GM18526 (cell line): ENCODE results near the gene MROH7.

Experiments
- POLR2A ChIP-seq: IDR thresholded peaks from 3 replicates; pipeline ENCODE4 v1.6.1; 2011; ENCODE audit not compliant: insufficient read length; ENCODE audit errors: extremely low read depth

MROH7 gene

DNA sequence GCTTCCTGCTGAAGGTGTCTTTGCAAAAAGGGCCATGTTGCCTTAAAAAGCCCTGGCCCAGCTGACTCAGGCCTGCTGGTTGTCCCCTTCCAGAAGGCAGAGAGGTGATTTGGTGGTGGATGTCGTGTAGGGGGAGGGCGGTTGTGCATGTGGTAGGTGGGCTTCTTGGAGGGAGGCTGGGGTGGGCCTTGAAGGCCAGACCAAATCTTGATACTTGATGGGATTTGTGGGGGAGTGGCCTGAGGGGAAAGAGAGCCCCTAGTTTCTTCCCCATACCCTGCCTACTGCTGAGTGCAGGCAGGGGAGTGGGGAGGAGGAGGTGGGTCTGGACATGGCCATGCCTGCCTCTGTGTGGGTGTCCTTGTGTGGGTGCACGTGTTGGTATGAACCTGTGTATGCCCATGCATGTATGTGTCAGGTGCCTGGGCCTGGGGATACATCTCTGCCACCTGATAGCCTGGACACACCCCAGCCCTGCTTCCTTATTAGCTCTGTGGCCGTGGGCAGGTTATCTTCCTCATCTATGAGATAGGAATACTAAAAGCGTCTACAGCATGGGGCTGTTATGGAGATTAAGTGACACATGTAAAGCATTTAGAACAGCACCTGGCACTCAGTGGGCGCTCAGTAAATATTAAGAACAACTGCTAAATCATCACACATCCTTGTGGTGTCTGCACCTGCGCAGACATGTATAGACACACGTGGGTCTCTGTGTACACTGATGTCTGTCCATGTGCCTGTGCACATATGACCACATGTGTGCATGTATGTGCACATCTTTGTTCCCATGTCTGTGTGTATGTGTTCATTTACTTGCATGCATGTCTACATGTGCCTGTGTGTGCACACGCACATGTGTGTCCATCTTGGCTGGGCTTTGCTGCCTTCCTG lies 35.2 kb upstream of the MROH7 start:
- no peak for TF ChIP-seq POLR2A

DNA sequence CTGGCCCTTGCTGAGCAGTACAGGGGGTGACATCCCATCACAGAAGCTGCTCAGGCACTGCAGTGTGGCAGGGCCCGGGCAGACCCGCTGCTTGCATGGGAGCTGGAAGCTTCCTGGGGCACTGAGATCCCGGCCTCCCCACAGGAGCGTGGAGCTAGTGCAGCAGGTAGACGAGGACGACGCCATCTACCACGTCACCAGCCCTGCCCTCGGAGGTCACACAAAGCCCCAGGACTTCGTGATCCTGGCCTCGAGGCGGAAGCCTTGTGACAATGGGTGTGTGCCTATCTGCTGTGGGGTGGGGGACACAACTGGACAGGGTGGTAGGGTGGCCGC lies 34.6 kb upstream of the MROH7 start:
- no peak for TF ChIP-seq POLR2A

DNA sequence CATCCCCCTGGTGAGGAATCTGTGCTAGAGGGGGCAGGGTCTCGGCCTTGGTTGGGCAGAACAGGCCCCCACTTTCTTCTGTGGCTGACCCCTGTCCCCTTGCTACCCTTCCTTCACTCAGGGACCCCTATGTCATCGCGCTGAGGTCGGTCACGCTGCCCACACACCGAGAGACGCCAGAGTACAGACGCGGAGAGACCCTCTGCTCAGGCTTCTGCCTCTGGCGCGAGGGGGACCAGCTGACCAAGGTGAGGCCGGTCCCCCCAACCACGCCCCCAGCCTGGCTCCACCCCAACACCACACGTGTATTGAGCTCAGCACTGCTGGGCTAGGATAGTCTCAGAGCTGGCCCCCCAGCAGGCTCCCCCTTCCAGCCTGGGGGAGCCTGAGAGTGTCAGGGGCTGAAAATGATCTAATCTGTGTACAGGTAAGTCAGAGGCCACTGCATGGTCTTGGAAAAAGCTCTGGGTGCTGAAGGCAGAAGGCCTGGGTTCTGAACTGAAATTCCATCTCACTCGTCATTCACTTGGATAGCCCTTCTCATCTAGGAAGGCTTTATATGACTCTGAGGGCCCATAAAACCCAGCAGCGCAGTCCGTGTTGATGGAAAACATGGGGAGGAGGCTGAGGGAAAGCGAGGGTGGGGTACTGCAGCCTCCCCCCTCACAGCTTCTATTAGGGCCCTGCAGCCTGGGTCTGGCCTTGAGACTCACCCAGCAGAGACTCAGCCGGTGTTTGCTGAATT lies 33.6 kb upstream of the MROH7 start:
- no peak for TF ChIP-seq POLR2A

DNA sequence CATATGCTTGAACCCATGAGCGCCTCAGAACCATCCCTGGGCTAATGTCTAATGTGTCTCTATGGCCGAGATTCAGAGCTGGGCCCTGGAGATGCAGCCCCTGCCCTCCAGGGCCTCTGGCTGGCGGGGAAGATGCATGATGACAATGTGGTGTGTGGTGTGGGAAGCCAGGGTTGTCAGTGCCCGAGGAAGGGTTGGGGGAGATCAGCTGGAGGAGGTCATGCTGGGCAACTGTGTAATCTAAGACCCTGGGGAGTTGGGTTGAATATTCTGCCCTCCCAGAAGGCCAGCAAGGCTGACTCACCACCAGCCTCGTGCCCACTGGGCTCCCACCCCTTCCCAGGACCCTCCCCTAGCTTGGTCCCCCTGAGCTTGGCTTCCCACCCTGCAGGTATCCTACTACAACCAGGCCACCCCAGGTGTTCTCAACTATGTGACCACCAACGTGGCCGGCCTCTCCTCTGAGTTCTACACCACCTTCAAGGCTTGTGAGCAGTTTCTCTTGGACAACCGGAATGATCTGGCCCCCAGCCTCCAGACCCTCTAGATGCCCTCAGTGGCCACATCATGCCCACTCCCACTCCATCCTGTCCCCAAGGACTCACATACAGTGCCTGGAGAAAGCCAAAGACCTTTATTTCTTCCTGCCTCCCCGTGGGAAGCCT lies 32.9 kb upstream of the MROH7 start:
- TF ChIP-seq POLR2A = no peak

DNA sequence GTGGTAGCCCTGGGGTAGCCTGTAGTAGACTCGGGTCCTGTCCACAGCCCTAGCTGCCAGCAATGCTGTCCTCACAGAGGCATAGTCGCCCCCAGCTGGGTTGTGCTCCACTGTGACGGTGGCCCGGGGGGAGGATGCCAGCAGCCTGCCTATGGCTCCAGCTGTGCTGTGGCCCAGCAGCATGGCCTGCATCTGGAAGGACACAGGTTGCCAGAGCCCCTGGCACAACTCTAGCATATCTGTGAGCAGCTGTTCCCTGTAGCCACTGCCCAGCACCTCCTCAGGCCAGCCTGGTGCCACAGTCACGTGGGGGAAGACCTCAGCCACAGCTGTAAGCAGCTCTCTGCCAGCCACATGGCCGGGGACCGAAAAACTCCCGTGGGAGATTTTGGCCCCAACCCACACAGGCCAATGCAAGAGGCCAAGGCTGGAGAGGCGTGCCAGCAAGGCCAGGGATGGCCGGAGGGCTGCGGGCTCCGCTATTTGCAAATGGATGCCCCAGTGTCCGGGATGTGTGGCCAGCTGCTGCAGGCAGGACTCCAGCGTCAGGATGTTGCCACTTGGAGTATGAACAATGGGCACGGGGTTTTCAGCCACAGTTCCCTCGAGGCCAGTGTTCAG lies 32.2 kb upstream of the MROH7 start:
- no peak for TF ChIP-seq POLR2A

DNA sequence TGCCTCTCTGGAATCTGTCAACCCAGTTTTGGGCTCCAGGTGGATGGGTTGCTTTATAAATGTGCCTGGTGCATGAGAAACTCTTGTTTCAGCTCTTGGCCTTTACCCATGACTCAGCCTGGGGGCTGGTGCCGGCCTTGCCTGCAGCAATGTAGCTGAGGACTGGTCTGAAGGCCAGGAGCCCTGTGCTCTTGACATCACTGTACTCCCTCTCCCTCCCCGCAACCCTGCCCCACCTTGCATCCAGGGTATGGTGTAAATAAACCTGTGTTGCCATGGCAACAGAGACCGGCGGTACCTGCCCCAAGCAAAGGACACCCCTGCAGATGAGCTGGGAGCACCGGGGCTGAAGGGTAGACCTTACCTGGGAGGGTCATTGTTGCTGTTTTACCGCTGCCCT lies 31.5 kb upstream of the MROH7 start:
- no peak for TF ChIP-seq POLR2A

DNA sequence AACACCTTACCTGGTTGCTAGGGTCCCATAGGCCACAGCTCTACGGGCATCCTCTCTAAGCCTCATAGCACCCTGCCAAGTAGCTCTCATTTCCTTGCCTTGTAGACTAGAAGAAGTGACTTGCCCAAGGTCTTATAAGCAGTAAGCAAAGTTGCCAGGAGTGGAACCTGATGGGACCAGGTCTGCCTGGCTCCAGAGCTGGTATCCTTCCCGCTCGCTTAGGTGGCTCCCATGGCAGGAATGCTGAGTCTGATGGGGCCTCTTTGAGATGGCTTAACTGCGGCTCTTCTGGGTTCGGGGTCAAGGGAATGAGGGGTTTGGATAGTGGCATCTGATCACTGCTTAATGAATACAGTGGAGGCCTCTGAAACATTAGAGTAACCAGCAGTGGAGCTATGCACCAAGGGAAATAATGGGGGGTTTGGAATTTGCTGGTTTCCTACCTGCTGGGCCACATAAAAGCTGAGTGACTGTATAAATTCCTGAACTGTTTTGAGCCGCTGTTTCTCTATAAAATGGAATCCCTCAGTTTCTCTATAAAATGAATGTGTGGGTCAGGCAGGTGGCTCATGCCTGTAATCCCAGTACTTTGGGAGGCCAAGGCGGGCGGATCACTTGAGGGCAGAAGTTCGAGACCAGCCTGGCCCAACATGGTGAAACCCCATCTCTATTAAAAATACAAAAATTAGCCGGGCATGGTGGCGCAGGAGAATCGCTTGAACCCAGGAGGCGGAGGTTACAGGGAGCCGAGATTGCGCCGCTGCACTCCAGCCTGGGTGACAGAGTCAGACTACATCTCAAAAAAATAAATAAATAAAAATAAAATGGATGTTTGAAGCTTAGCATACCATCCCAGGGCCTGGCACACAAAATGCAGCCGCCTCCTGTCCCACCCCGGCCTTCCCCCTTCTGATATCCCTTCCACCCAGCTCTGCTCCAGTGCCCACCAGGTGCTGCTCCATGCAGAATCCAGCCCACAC lies 30.7 kb upstream of the MROH7 start:
- TF ChIP-seq POLR2A = no peak

DNA sequence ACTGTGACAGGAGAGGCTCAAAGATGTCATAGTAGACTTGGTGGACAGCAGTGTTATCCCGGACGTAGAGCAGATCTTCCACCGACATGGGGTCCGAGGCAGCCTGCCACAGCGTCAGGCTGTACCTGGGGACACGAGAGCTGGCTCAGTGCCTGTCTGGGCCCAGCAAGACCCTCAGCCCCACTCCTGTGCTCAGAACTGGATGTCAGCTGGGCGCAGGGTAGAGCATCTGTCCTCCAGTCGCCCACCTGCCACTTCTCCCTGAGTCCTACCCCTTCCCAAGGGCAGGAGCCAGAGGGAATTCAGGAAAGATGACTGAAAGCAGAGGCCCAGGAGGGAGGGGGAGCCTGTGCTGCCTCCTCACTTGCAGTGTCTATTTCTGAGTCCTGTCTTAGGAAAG lies 30.0 kb upstream of the MROH7 start:
- no peak for TF ChIP-seq POLR2A

DNA sequence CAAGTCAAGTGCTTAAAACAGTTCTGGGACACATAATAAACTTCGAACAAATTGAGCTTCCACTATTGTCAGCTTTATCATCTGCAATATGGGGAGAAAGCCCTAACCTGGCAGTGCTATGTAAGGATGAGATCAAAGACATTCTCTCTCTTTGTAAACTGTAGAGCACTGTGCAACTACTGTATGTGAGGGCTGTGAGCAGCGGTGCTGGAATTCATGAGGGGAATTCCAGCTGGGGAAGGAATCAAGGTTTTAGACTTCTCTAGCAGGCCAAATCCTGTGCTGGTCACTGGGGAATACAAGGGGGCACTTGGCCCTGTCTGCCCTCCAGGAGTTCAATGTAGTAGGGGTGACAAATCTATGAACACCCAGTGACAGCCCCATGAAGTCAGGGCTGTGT lies 27.6 kb upstream of the MROH7 start:
- no peak for TF ChIP-seq POLR2A

DNA sequence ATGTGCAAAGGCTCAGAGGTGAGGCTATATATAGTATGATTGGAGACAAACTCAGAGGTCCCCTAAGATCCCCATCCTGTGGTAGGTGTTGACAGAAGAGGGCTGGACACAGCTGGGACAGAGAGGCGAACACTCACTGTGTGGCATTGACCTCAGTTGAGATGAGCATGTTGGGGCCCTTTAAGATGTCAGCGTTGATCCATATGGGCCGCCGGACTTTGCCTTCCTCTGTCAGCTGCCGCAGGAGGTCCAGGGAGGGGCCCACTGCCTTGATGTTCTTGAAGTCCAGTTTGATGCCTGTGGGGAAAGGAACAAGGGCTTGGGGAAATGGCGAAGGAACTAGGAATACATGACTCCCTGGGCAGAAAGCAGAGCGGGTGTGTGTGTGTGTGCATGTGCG lies 27.0 kb upstream of the MROH7 start:
- TF ChIP-seq POLR2A = no peak

DNA sequence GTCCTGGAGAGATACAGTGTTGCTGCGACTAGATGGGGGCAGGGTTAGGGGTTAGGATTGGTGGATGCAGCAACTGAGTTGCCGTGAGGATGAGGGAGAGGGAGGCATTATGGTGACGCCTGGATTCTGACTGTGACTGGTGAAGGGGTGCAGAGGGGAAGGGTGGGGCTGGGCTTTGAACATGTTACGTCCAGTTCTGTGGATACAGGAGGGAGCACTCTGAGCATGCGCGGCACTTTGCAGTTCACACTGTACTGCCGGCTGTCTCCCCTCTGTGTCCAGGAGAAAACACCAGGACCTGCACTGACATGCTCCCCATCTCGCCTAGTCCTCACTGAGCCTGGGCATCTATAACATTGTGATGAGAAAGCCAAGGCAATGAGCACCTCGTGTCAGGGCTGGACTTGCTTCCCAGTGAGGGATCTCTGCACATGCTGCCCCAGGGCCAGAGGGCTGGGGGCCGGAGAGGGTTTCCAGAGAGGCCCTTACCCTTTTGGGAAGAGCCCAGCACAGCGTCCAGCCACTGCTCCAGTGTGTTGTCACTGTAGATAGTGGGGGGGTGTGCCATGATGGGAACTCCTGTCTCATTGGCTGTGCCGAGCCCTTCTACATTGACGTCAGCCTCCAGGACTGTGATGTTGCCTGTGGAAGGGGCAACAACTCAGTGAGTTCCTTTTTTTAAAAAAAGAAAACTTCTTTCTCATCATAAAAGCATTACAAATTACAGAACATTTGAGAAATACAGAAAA lies 25.9 kb upstream of the MROH7 start:
- no peak for TF ChIP-seq POLR2A

DNA sequence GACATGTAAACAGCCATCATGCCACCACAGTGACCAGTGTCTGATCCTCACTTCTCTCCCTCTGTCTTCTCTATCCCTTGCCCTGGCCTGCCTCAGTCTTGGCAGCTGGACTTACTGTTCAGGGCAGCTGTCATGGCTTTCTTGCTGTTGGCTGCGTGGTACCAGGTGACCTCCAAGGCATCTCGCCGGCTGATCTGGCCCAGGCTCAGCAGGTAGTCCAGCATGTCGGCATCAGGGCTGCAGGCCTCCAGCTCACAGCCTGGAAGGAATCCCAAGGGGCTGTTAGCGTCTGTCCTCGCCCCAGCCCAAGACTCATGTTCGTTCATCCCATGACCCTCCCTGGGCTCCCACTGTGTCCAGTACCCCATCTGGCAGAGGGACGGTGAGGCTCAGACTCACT lies 21.8 kb upstream of the MROH7 start:
- TF ChIP-seq POLR2A = no peak

DNA sequence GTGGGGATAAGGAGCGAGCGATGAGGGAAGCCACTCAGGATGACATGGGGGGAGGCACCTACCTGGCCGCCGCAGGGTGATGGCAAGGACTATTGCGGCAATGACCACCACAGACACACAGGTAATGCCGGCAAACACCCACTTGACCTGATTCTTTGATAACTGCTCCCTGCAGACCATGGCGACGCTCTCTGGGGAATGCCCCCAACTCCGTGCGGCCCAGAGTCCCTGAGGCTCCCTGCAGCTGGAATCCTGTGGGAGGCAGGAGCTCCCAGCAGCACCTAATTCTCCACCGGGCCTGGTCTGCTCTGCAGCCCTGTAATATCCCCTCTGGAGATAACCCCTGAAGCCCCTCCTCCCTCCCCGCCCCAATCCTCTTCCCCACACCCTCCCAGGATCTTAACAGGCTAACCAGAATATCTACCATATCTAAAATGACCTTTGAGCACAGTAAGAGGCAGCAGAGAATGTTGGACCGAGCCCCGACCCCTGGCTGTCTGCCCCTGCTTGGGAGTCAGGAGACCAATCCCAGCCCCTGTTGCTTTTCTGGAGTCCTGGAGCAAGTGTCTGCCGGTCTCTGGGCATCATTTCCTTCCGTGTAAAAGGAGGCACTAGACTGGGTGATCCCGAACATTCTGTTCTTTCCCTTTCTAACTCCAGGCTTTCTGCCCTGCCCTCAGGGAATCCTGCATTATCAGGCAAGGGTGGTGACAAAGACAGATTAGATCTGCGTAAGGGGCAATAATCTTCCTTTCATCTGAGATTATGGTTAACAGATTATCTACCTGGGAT lies 18.2 kb upstream of the MROH7 start, which contains the start of gene FAM151A:
TSS of gene FAM151A (minus strand) at position 310 of the 792 bp plus-strand sequence. CDS start at position 180, 130 bp downstream.
- no peak for TF ChIP-seq POLR2A
